HEK293 (cell line): Measurements from ENCODE around the gene FRMPD2.

ENCODE experiments used
- CTCF ChIA-PET: fragments of 350-600 bp; formaldehyde crosslinking; extraction: SDS; loops from one replicate; lab custom pipeline; 2021; ENCODE audit warnings: antibody characterized with exemption; lab: Yijun Ruan, JAX
- POLR2A ChIA-PET: fragments of 300-600 bp; formaldehyde crosslinking; extraction: SDS; loops from one replicate; lab custom pipeline; 2020; ENCODE audit warnings: antibody characterized with exemption, inconsistent platforms; lab: Yijun Ruan, JAX
- H3K27ac ChIP-seq: fragments of 200-500 bp; sonication (Bioruptor generic); 2 replicates; pipeline ENCODE4 v1.5.1; 2014; ENCODE audit warnings: low read depth, low read length, control low read depth, inconsistent platforms; ENCODE audit errors: extremely low read depth
- H3K36me3 ChIP-seq, 2 experiments: fragments of 200-500 bp in 1 of 2; sonication (Bioruptor generic) in 1 of 2; 1 replicate in 1 of 2; 2 replicates in 1 of 2; pipeline ENCODE4 v1.5.1; 2014 to 2017; ENCODE audit warnings: inconsistent platforms in 2 of 2, low read length in 2 of 2; ENCODE audit not compliant: control insufficient read depth in 2 of 2, insufficient read depth in 1 of 2
- H3K4me1 ChIP-seq: fragments of 200-500 bp; sonication (Bioruptor generic); 2 replicates; pipeline ENCODE4 v1.5.1; 2014; ENCODE audit warnings: mild to moderate bottlenecking, low read length, inconsistent platforms; ENCODE audit not compliant: control insufficient read depth, insufficient read depth
- H3K4me3 ChIP-seq: 2 replicates; pipeline ENCODE4 v1.5.1; 2011; ENCODE audit warnings: low read depth, mild to moderate bottlenecking, control low read depth, low read length, moderate library complexity
- H3K9me3 ChIP-seq: fragments of 200-500 bp; sonication (Bioruptor generic); 2 replicates; pipeline ENCODE4 v1.5.1; 2014; ENCODE audit warnings: low read depth, low read length, inconsistent platforms; ENCODE audit not compliant: control insufficient read depth, insufficient read depth
- ATF2 ChIP-seq: fragments of 450-650 bp; formaldehyde crosslinking; IDR thresholded peaks from 2 replicates; pipeline ENCODE4 v1.5.1; 2016; ENCODE audit warnings: missing biosample characterization, missing genetic modification characterization, low read depth
- CTCF ChIP-seq: fragments of 450-650 bp; formaldehyde crosslinking; IDR thresholded peaks from 2 replicates; pipeline ENCODE4 v1.5.1; 2016; ENCODE audit warnings: missing biosample characterization, missing genetic modification characterization
- FEZF1 ChIP-seq: fragments of 450-650 bp; formaldehyde crosslinking; IDR thresholded peaks from 2 replicates; pipeline ENCODE4 v1.5.1; 2016; ENCODE audit warnings: missing biosample characterization, missing genetic modification characterization
- MYNN ChIP-seq: fragments of 450-650 bp; formaldehyde crosslinking; IDR thresholded peaks from 2 replicates; pipeline ENCODE4 v1.5.1; 2016; ENCODE audit warnings: missing biosample characterization, missing genetic modification characterization, borderline replicate concordance
- TSHZ1 ChIP-seq: fragments of 450-650 bp; formaldehyde crosslinking; IDR thresholded peaks from 2 replicates; pipeline ENCODE4 v1.5.1; 2016; ENCODE audit warnings: missing biosample characterization, missing genetic modification characterization, borderline replicate concordance
- ZBTB20 ChIP-seq: fragments of 450-650 bp; formaldehyde crosslinking; IDR thresholded peaks from 2 replicates; pipeline ENCODE4 v1.5.1; 2016; ENCODE audit warnings: missing biosample characterization, missing genetic modification characterization
- ZFHX2 ChIP-seq: fragments of 450-650 bp; formaldehyde crosslinking; conservative IDR thresholded peaks from 2 replicates; pipeline ENCODE4 v1.5.1; 2016; ENCODE audit warnings: missing biosample characterization, missing genetic modification characterization
- ZFP41 ChIP-seq: fragments of 450-650 bp; formaldehyde crosslinking; IDR thresholded peaks from 2 replicates; pipeline ENCODE4 v1.5.1; 2016; ENCODE audit warnings: missing biosample characterization, missing genetic modification characterization, borderline replicate concordance
- ZFP69B ChIP-seq: fragments of 450-650 bp; formaldehyde crosslinking; IDR thresholded peaks from 2 replicates; pipeline ENCODE4 v1.5.1; 2016; ENCODE audit warnings: missing biosample characterization, missing genetic modification characterization
- ZNF146 ChIP-seq: fragments of 450-650 bp; formaldehyde crosslinking; IDR thresholded peaks from 2 replicates; pipeline ENCODE4 v1.5.1; 2016; ENCODE audit warnings: missing biosample characterization, missing genetic modification characterization
- ZNF148 ChIP-seq: fragments of 450-650 bp; formaldehyde crosslinking; IDR thresholded peaks from 2 replicates; pipeline ENCODE4 v1.5.0; 2017; ENCODE audit warnings: missing biosample characterization, missing genetic modification characterization, borderline replicate concordance
- ZNF266 ChIP-seq: fragments of 450-650 bp; formaldehyde crosslinking; IDR thresholded peaks from 2 replicates; pipeline ENCODE4 v1.5.1; 2016; ENCODE audit warnings: missing biosample characterization, missing genetic modification characterization, low read depth
- ZNF350 ChIP-seq: fragments of 450-650 bp; formaldehyde crosslinking; IDR thresholded peaks from 2 replicates; pipeline ENCODE4 v1.5.0; 2017; ENCODE audit warnings: missing biosample characterization, mild to moderate bottlenecking, missing genetic modification characterization
- ZNF362 ChIP-seq: fragments of 450-650 bp; formaldehyde crosslinking; IDR thresholded peaks from 2 replicates; pipeline ENCODE4 v1.5.1; 2016; ENCODE audit warnings: missing biosample characterization, missing genetic modification characterization
- ZNF514 ChIP-seq: fragments of 450-650 bp; formaldehyde crosslinking; IDR thresholded peaks from 2 replicates; pipeline ENCODE4 v1.5.1; 2016; ENCODE audit warnings: missing biosample characterization, missing genetic modification characterization
- ZNF549 ChIP-seq: fragments of 450-650 bp; IDR thresholded peaks from 2 replicates; pipeline ENCODE4 v1.5.1; 2018; ENCODE audit warnings: missing biosample characterization, missing genetic modification characterization, mild to moderate bottlenecking, inconsistent platforms, moderate library complexity
- ZNF560 ChIP-seq: fragments of 450-650 bp; formaldehyde crosslinking; IDR thresholded peaks from 2 replicates; pipeline ENCODE4 v1.5.1; 2017; ENCODE audit warnings: missing biosample characterization, missing genetic modification characterization, borderline replicate concordance
- ZNF610 ChIP-seq: fragments of 450-650 bp; formaldehyde crosslinking; IDR thresholded peaks from 2 replicates; pipeline ENCODE4 v1.5.1; 2016; ENCODE audit warnings: missing biosample characterization, missing genetic modification characterization, borderline replicate concordance
- ZNF660 ChIP-seq: fragments of 450-650 bp; IDR thresholded peaks from 2 replicates; pipeline ENCODE4 v1.5.1; 2018; ENCODE audit warnings: missing biosample characterization, mild to moderate bottlenecking, missing genetic modification characterization
- ZNF664 ChIP-seq: fragments of 450-650 bp; formaldehyde crosslinking; IDR thresholded peaks from 2 replicates; pipeline ENCODE4 v1.5.1; 2016; ENCODE audit warnings: missing biosample characterization, missing genetic modification characterization
- ZNF707 ChIP-seq: fragments of 450-650 bp; formaldehyde crosslinking; IDR thresholded peaks from 2 replicates; pipeline ENCODE4 v1.5.1; 2016; ENCODE audit warnings: missing biosample characterization, missing genetic modification characterization
- ZSCAN16 ChIP-seq: fragments of 450-650 bp; formaldehyde crosslinking; IDR thresholded peaks from 2 replicates; pipeline ENCODE4 v1.5.1; 2016; ENCODE audit warnings: missing biosample characterization, missing genetic modification characterization
- ZXDB ChIP-seq: fragments of 450-650 bp; formaldehyde crosslinking; IDR thresholded peaks from 2 replicates; pipeline ENCODE4 v1.5.1; 2016; ENCODE audit warnings: missing biosample characterization, missing genetic modification characterization

FRMPD2 gene

GRCh38 chr10:48286356-48286755 lies 11.9 kb upstream of the FRMPD2 start (continued):
- TF ChIP-seq TSHZ1 (tag by site-specific recombination) (no peak), ZXDB (tag by site-specific recombination) (no peak), ZNF664 (tag by site-specific recombination) (no peak), ZNF148 (tag by site-specific recombination) (no peak), ZNF350 (tag by site-specific recombination) (no peak), ZNF266 (tag by site-specific recombination) (no peak), ZFP41 (tag by site-specific recombination) (no peak)

- H3K36me3 ChIP-seq, result no peaks in the 10 kb centered on the region
- no peak overlapping the region for H3K4me3 ChIP-seq
- H3K27ac ChIP-seq, result no peak overlapping the region
- TF ChIP-seq ZNF707 (no peak), ZNF514 (tag by site-specific recombination) (no peak), ZNF549 (no peak), ZNF660 (peak; percentile 98)
- ChIA-PET CTCF (no interaction called here), POLR2A (no interaction called here)
- no peaks in the 10 kb centered on the region for H3K4me1 ChIP-seq
- H3K9me3 ChIP-seq, result no peaks in the 10 kb centered on the region
These were observed 11.2 kb upstream of the FRMPD2 start for GRCh38 chr10:48285710-48286109.

GRCh38 chr10:48284811-48285210 lies 10.3 kb upstream of the FRMPD2 start:
- CTCF ChIA-PET, result no interaction called here
- TF ChIP-seq ZNF146 (tag by site-specific recombination) (no peak), ZNF610 (tag by site-specific recombination) (no peak), MYNN (no peak), ZSCAN16 (tag by site-specific recombination) (no peak), ATF2 (tag by site-specific recombination) (no peak), ZNF560 (tag by site-specific recombination) (no peak), FEZF1 (no peak), ZBTB20 (tag by site-specific recombination) (no peak), ZNF362 (no peak), ZFP69B (tag by site-specific recombination) (no peak), CTCF (tag by site-specific recombination) (no peak), ZFHX2 (tag by site-specific recombination) (no peak)
- Histone ChIP-seq H3K27ac (no peak overlapping the region), H3K4me1 (no peaks in the 10 kb centered on the region), H3K9me3 (no peaks in the 10 kb centered on the region), H3K36me3 (no peaks in the 10 kb centered on the region), H3K4me3 (no peak overlapping the region)
- POLR2A ChIA-PET, result no interaction called here
